ENCODE data around the gene RXFP1.

Gene RXFP1

DNA sequence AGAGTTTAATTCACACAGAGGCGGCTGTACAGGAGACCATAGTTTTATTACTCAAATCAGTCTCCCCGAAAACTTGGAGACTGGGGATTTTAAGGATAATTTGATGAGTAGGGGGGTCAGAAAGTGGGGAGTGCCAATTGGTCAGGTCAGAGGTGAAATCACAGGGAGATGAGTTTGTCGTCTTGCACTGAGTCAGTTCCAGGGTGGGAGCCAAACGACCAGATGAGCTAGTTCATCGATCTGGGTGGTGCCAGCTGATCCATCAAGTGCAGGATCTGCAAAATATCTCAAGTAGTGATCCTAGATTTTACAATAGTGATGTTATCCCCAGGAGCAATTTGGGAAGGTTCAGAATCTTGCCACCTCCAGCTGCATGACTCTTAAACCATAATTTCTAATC lies 154.4 kb downstream of the RXFP1 start:
- DNase-seq: no peak

DNA sequence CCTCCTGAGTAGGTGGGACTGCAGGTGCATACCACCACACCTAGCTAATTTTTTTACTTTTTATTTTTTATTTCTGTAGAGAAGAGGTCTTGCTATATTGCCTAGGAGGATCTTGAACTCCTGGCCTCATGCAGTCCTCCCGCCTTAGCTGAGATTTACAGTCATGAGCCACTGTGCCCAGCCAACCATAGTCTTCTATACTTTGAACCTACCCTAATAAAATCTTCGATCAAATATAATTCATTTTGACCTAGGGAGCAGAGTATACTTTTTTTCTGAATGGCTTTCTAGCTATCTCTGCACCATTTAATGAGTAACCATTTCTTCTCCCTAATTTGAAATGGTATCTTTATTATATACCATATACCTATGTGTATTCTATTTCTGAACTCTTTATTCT lies 157.1 kb downstream of the RXFP1 start:
- DNase-seq: no peak

DNA sequence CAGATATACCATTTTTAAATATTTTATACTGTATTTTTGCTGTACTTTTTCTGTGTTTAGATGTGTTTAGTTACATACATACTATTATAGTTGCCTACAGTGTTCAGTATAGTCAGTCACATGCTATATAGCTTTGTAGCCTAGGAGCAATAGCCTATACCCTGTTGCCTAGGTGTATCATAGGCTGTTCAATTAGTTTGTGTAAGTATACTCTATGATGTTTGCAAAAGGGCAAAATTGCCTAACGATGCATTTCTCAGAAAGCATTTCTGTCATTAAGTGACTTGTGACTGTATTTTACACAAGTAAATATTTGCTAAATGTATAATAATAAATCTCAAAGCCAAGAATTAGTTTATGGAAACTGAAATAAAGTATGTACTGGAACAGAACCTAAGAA lies 159.9 kb downstream of the RXFP1 start:
- DNase-seq: no peak

DNA sequence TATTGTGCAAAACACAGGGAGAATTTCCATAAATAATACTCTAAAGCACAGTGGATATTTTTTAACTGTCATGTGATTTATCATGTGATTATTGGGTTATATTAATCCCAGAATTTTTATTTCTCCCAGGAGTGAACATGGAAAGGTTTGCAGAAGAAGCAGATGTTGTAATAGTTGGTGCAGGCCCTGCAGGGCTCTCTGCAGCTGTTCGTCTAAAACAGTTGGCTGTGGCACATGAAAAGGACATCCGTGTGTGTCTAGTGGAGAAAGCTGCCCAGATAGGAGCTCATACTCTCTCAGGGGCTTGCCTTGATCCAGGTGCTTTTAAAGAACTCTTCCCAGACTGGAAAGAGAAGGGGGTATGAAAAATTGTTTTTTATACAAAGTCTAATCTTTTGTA lies 160.4 kb downstream of the RXFP1 start:
- no peak for DNase-seq

DNA sequence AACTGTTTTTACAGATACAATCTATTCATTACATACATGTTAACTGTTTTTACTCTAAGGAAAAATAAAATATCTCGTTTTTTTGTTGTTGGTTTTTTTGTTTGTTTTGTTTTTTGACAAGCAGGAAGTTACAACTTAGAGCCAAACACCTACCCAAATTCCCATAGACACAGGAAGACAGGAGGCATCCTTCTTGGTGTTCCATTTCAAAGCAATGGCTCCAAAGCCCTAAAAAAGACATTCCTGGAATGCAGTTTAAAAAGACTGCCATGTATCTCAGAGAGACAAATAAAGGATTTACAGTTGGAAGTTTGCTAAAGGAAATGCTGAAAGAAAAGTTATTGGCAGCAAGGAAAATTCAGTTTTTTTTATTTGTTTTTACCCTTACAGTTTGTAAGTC lies 167.1 kb downstream of the RXFP1 start:
- no peak for DNase-seq

All from activated T-cell treated with anti-CD3 and anti-CD28 coated beads, Interleukin-2, amount 50 U/mL, for 1 hour (primary cell).